GM12878 (cell line): ENCODE measurements around the gene TAF3. TPM values are rescaled to one million over a fixed set of nuclear protein-coding genes. Genes with fewer than 3 reads are reported as not detected.

ENCODE experiments used
- BCL11A ChIP-seq: IDR thresholded peaks from 2 replicates; pipeline ENCODE4 v1.6.1; 2011; ENCODE audit warnings: low read depth, low read length
- CBX3 ChIP-seq: fragments of 200-600 bp; sonication (generic); IDR thresholded peaks from 2 replicates; pipeline ENCODE4 v1.6.1; 2016; ENCODE audit warnings: low read depth, borderline replicate concordance
- CUX1 ChIP-seq: IDR thresholded peaks from 2 replicates; pipeline ENCODE4 v1.6.1; 2012; ENCODE audit warnings: improper control_type of control experiment, low read depth, low read length; ENCODE audit not compliant: insufficient replicate concordance
- E2F4 ChIP-seq: IDR thresholded peaks from 2 replicates; pipeline ENCODE4 v1.6.1; 2012; ENCODE audit warnings: low read depth, low read length, improper control_type of control experiment
- IRF3 ChIP-seq: fragments of 450-650 bp; IDR thresholded peaks from 2 replicates; pipeline ENCODE4 v1.6.1; 2014; ENCODE audit warnings: mild to moderate bottlenecking
- JUNB ChIP-seq: IDR thresholded peaks from 2 replicates; pipeline ENCODE4 v1.6.1; 2016; ENCODE audit warnings: antibody characterized with exemption, mild to moderate bottlenecking
- MAX ChIP-seq: IDR thresholded peaks from 2 replicates; pipeline ENCODE4 v1.6.1; 2012; ENCODE audit warnings: low read depth, low read length, improper control_type of control experiment
- MEF2B ChIP-seq: fragments of 450-650 bp; IDR thresholded peaks from 2 replicates; pipeline ENCODE4 v1.6.1; 2018; ENCODE audit warnings: mild to moderate bottlenecking, moderate library complexity; ENCODE audit not compliant: partially characterized antibody, poor library complexity, severe bottlenecking
- MLLT1 ChIP-seq: fragments of 450-650 bp; IDR thresholded peaks from 2 replicates; pipeline ENCODE4 v1.6.1; 2016; ENCODE audit warnings: mild to moderate bottlenecking
- MYB ChIP-seq: fragments of 150-350 bp; IDR thresholded peaks from 2 replicates; pipeline ENCODE4 v1.6.1; 2014; ENCODE audit warnings: mild to moderate bottlenecking, low read depth, low read length, borderline replicate concordance
- PBX3 ChIP-seq: IDR thresholded peaks from 2 replicates; pipeline ENCODE4 v1.6.1; 2011; ENCODE audit warnings: mild to moderate bottlenecking, low read depth, low read length, moderate library complexity; ENCODE audit not compliant: insufficient replicate concordance
- RB1 ChIP-seq: fragments of 450-650 bp; formaldehyde crosslinking; IDR thresholded peaks from 2 replicates; pipeline ENCODE4 v1.6.1; 2017; ENCODE audit warnings: mild to moderate bottlenecking, borderline replicate concordance
- RELA ChIP-seq: fragments of 450-650 bp; IDR thresholded peaks from 2 replicates; pipeline ENCODE4 v1.8.0; 2014; ENCODE audit warnings: borderline replicate concordance; ENCODE audit not compliant: partially characterized antibody
- TCF3 ChIP-seq: IDR thresholded peaks from 2 replicates; pipeline ENCODE4 v1.6.1; 2012; ENCODE audit warnings: low read depth, mild to moderate bottlenecking, low read length, borderline replicate concordance; ENCODE audit not compliant: insufficient read depth
- TCF7 ChIP-seq: IDR thresholded peaks from 2 replicates; pipeline ENCODE4 v1.6.1; 2014; ENCODE audit warnings: antibody characterized with exemption, borderline replicate concordance
- YY1 ChIP-seq: IDR thresholded peaks from 2 replicates; pipeline ENCODE4 v1.6.1; 2011; ENCODE audit warnings: low read depth, mild to moderate bottlenecking, low read length
- ZNF24 ChIP-seq: fragments of 450-650 bp; IDR thresholded peaks from 2 replicates; pipeline ENCODE4 v1.6.1; 2017; ENCODE audit warnings: antibody characterized with exemption, mild to moderate bottlenecking
- ZNF274 ChIP-seq: IDR thresholded peaks from one replicate; pipeline ENCODE4 v1.8.0; 2011; ENCODE audit not compliant: insufficient read length, insufficient read depth
- polyA plus RNA-seq, 11 experiments: library from polyadenylated mRNA; depleted of rRNA in 4 of 11; unstranded in 6 of 11; stranded (reverse) in 5 of 11; fragments of >200 nt; fragmentation: Nextera tagmentation in 4 of 11; fragmentation: Illumina TruSeq in 1 of 11; extraction: Ambion mirVana in 4 of 11; extraction: Trizol in 1 of 11; gene quantifications; 1 replicate in 1 of 11; 2 replicates in 10 of 11; pipeline versions ENCODE4 v1.2.1 to v1.2.3, GENCODE V29; 2011 to 2016; ENCODE audit warnings: inconsistent platforms in 2 of 11, missing spikeins in 2 of 11, low read depth in 1 of 11
- total RNA-seq, 4 experiments: library from RNA; depleted of rRNA in 3 of 4; stranded (reverse); fragments of >200 nt in 3 of 4; fragmentation: Illumina TruSeq in 1 of 4; extraction: Trizol in 1 of 4; gene quantifications; 2 replicates each; pipeline versions ENCODE4 v1.2.1 to v1.2.3, GENCODE V29; 2013 to 2021

The TAF3 gene
- total and polyA plus RNA-seq, 10 of the 15 experiments (the other 5 are each of a cell fraction or from before 2014, with no cell fraction given), result 2.0 to 10.1 (median 3.7) TPM

- TF ChIP-seq PBX3 (no peak), IRF3 (no peak), ZNF274 (no peak), ZNF24 (no peak), JUNB (no peak), MLLT1 (peak; percentile 100), BCL11A (0 out of 2 replicates have a peak, but pooled peaks have one; percentile 6), E2F4 (no peak), MYB (no peak), YY1 (peak; percentile 99), CBX3 (no peak), CUX1 (peak; percentile 94), TCF3 (peak; percentile 88), TCF7 (no peak), MAX (peak; percentile 81), MEF2B (no peak), RELA (peak; percentile 51), RB1 (peak; percentile 84; the same call in 1 of the 2 replicates)
Observed at GRCh38 chr10:7818295-7819120, at the start of gene TAF3 (continued).
